Activated CD8-positive, alpha-beta T cell treated with anti-CD3 and anti-CD28 coated beads for 36 hours (primary cell): ENCODE results near the gene MBLAC1. TPM values are rescaled to one million over a fixed set of nuclear protein-coding genes. Genes with fewer than 3 reads are reported as not detected.

Experiments
- ATAC-seq: fragments of 200-7000 bp; cut with Tn5 transposase; one replicate; pipeline ENCODE4 v1.10.0; 2021; ENCODE audit warnings: mild to moderate bottlenecking, moderate library complexity
- CTCF ChIA-PET: fragments of 350-600 bp; sonication (Branson Sonifier 250); formaldehyde crosslinking; loops from one replicate; lab custom pipeline; 2021; ENCODE audit warnings: antibody characterized with exemption; lab: Charles Lee
- POLR2A ChIA-PET: fragments of 350-600 bp; sonication (Branson Sonifier 250); formaldehyde crosslinking; loops from one replicate; lab custom pipeline; 2021; ENCODE audit warnings: antibody characterized with exemption; lab: Charles Lee
- DNase-seq: peaks from one replicate; pipeline ENCODE4 v3.0.0-alpha.2; 2020
- H3K27ac Mint-ChIP-seq: one replicate; pipeline ENCODE4 v1.8.0; 2021; ENCODE audit warnings: mild to moderate bottlenecking, mixed read lengths
- H3K27me3 Mint-ChIP-seq: one replicate; pipeline ENCODE4 v1.8.0; 2021; ENCODE audit warnings: mixed read lengths
- H3K36me3 Mint-ChIP-seq: one replicate; pipeline ENCODE4 v1.8.0; 2021; ENCODE audit warnings: low read depth, mixed read lengths
- H3K4me1 Mint-ChIP-seq: one replicate; pipeline ENCODE4 v1.8.0; 2021; ENCODE audit warnings: low read depth, mixed read lengths
- H3K4me3 Mint-ChIP-seq: one replicate; pipeline ENCODE4 v1.8.0; 2021; ENCODE audit warnings: mild to moderate bottlenecking, moderate library complexity, mixed read lengths
- H3K9me3 Mint-ChIP-seq: one replicate; pipeline ENCODE4 v1.8.0; 2021; ENCODE audit warnings: mixed read lengths
- CTCF ChIP-seq: fragments of 200-600 bp; IDR thresholded peaks from one replicate; pipeline ENCODE4 v1.8.0; 2022; ENCODE audit warnings: antibody characterized with exemption, mild to moderate bottlenecking
- intact Hi-C: fragments of 100-400 bp; cut with micrococcal nuclease; formaldehyde crosslinking; loops from one replicate; pipeline ENCODE4 v1.10.0; 2022
- total RNA-seq, 2 experiments: library from RNA; stranded (reverse); gene quantifications; one replicate each; pipeline ENCODE4 v1.2.3, GENCODE V29; 2021

The MBLAC1 gene
- total RNA-seq, 2 experiments from 2014 or later, result 1.9 to 2.1 TPM

- peak overlapping the region; percentile 91 for H3K4me3 Mint-ChIP-seq
- no peaks in the 10 kb centered on the region for H3K9me3 Mint-ChIP-seq
- POLR2A ChIA-PET, result interaction anchor here (0.7 to 8.5 kb wide), 27 partner anchors 9 to 444 kb away, joined by 3 to 187 read pairs (median 4); partner anchors contain the start of genes CNPY4, COPS6, MBLAC1 and MEPCE
- CTCF ChIA-PET, result interaction anchor here (0.6 to 3.1 kb wide), 9 partner anchors 8 to 50 kb away, joined by 3 to 18 read pairs (median 6); partner anchors contain the start of genes MBLAC1 and ZSCAN21
- intact Hi-C loops, result no loop called here
- no peak for TF ChIP-seq CTCF
- peaks cover 44% of the 10 kb centered on the region for H3K4me1 Mint-ChIP-seq
- ATAC-seq, result peak; percentile 76
- H3K36me3 Mint-ChIP-seq, result peaks cover 51% of the 10 kb centered on the region
- DNase-seq, result peak; percentile 87
- H3K27ac Mint-ChIP-seq, result peak overlapping the region; percentile 95
- H3K27me3 Mint-ChIP-seq, result no peaks in the 10 kb centered on the region
Observed at GRCh38 chr7:100100420-100101015, 26.2 kb upstream of the MBLAC1 start.

- peak within 1 kb of the TSS; percentile 95 for H3K27ac Mint-ChIP-seq
- H3K4me3 Mint-ChIP-seq, result peak within 1 kb of the TSS; percentile 91
- ATAC-seq (peak; percentile 91), DNase-seq (peak; percentile 99)
- H3K4me1 Mint-ChIP-seq, result peaks cover 39% of the 10 kb centered on the region
- peaks cover 44% of the 10 kb centered on the region for H3K36me3 Mint-ChIP-seq
- ChIA-PET CTCF (interaction anchor here (0.9 to 3.1 kb wide), 15 partner anchors 9 to 109 kb away, joined by 3 to 18 read pairs (median 5); partner anchors contain the start of genes MBLAC1 and ZSCAN21), POLR2A (interaction anchor here (0.7 to 8.5 kb wide), 27 partner anchors 10 to 666 kb away, joined by 3 to 187 read pairs (median 4); partner anchors contain the start of genes CNPY4, COPS6, MBLAC1 and MEPCE)
- intact Hi-C loops, result no loop called here
- TF ChIP-seq CTCF, result no peak
- H3K9me3 Mint-ChIP-seq, result no peaks in the 10 kb centered on the region
- no peaks in the 10 kb centered on the region for H3K27me3 Mint-ChIP-seq
Observed at GRCh38 chr7:100101016-100101862, 25.5 kb upstream of the MBLAC1 start, which contains the start of the genes AP4M1 and MCM7. Gene AP4M1, plus strand, starts transcription at chr7:100101643. Its CDS starts 72 bp downstream, at chr7:100101715. Gene MCM7, minus strand, starts transcription at chr7:100101397. Its CDS starts 103 bp downstream, at chr7:100101294.

- Mint-ChIP-seq H3K27ac (peak overlapping the region; percentile 72), H3K9me3 (no peaks in the 10 kb centered on the region), H3K36me3 (peaks cover 37% of the 10 kb centered on the region), H3K4me1 (peaks cover 27% of the 10 kb centered on the region), H3K27me3 (no peaks in the 10 kb centered on the region), H3K4me3 (peak overlapping the region; percentile 91)
- intact Hi-C loops, result no loop called here
- TF ChIP-seq CTCF, result no peak
- ChIA-PET POLR2A (interaction anchor here (1.1 to 8.5 kb wide), 4 partner anchors 10 to 479 kb away, joined by 3 to 187 read pairs (median 51); partner anchors contain the start of genes COPS6 and MBLAC1), CTCF (interaction anchor here (0.7 to 3.1 kb wide), 6 partner anchors 8 to 278 kb away, joined by 3 to 18 read pairs (median 3); no protein-coding TSS in a partner anchor)
- no peak for ATAC-seq
- DNase-seq, result no peak
Observed at GRCh38 chr7:100102950-100103840, 23.6 kb upstream of the MBLAC1 start.

GRCh38 chr7:100105534-100105933, 21.2 kb upstream of the MBLAC1 start:
- POLR2A ChIA-PET, result interaction anchor here (1.4 to 8.5 kb wide), 3 partner anchors 7 to 15 kb away, joined by 3 to 187 read pairs (median 59); partner anchors contain the start of gene COPS6
- H3K4me3 Mint-ChIP-seq, result no peak overlapping the region
- H3K27me3 Mint-ChIP-seq, result no peaks in the 10 kb centered on the region
- DNase-seq (no peak), ATAC-seq (no peak)
- peaks cover 8% of the 10 kb centered on the region for H3K4me1 Mint-ChIP-seq
- no peaks in the 10 kb centered on the region for H3K9me3 Mint-ChIP-seq
- no peak for TF ChIP-seq CTCF
- intact Hi-C loops, result no loop called here
- no peak overlapping the region for H3K27ac Mint-ChIP-seq
- CTCF ChIA-PET, result interaction anchor here (1.2 to 1.5 kb wide), 2 partner anchors 25 to 115 kb away, joined by 3 to 4 read pairs; no protein-coding TSS in a partner anchor
- H3K36me3 Mint-ChIP-seq, result peaks cover 16% of the 10 kb centered on the region
